GM12872 (cell line): ENCODE results near the gene LRRC9.
A peak's percentile ranks its signal among the peaks of the same experiment; 100 is the strongest.

Source experiments
- TF ChIP-seq, protein P1 (sequence below): IDR thresholded peaks from 3 replicates; pipeline ENCODE4 v1.5.1; 2011; ENCODE audit warnings: low read depth, mild to moderate bottlenecking, low read length, moderate library complexity; ENCODE audit not compliant: insufficient read depth

The LRRC9 gene

DNA sequence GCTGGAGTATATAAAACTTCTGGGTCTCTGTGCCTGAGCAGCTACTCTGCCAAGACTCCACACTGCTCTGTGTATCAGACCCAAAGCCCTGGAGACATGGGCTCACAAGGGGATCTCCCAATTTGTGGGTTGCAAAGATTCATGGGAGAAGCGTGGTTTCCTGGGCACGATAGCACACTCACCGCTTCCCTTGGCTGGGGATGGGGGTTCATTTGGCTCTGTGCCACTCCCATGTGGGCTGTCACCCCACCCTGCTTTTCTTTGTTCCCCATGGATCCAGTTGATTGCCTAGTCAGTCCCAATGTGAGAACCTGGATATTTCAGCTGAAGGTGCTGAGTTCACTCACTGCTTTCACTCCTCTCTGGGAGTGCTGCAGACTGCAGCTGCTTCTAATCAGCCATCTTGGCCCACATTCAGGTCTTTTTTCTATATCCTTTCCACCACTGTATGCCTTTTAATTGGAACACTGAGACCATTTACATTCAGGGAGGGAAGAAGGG is 131.8 kb downstream of the LRRC9 start:
- TF ChIP-seq, protein P1, sequence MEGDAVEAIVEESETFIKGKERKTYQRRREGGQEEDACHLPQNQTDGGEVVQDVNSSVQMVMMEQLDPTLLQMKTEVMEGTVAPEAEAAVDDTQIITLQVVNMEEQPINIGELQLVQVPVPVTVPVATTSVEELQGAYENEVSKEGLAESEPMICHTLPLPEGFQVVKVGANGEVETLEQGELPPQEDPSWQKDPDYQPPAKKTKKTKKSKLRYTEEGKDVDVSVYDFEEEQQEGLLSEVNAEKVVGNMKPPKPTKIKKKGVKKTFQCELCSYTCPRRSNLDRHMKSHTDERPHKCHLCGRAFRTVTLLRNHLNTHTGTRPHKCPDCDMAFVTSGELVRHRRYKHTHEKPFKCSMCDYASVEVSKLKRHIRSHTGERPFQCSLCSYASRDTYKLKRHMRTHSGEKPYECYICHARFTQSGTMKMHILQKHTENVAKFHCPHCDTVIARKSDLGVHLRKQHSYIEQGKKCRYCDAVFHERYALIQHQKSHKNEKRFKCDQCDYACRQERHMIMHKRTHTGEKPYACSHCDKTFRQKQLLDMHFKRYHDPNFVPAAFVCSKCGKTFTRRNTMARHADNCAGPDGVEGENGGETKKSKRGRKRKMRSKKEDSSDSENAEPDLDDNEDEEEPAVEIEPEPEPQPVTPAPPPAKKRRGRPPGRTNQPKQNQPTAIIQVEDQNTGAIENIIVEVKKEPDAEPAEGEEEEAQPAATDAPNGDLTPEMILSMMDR, result no peak

DNA sequence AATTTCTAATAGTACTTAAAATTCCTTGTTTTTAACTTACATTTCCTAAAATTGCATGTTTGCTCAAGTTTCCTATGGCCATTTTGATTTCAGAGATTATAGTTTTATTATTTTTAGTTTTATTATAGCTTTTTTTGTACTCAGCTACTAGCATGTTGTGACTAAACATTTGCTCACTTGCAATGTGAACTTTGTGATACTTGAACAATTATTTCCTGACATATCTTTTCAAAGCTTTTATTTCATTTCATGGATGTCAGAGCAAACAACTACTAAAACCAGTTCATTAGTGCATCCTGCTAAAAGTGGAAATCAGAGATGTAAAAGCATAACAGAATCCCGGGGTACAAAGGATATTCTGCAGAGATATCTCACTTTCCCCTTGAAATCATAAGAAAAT is 138.1 kb downstream of the LRRC9 start:
- TF ChIP-seq, protein P1, result no peak

DNA sequence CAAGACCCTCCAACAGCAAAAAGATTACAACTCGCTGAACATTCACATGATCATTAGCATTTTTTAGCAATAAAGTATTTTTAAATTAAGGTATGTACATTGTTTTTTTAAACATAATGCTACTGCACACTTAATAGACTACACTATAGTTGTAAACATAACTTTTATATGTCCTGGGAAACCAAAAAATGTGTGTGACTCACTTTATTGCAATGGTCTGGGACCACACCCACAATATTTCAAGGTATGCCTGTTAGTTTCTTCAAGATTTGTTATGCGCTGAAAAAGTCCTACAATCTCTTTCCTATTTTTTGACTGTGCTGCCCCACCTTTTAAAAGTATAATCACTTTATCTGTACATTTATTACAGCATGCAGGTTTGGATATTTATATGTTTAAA is 141.4 kb downstream of the LRRC9 start:
- TF ChIP-seq, protein P1, result no peak

DNA sequence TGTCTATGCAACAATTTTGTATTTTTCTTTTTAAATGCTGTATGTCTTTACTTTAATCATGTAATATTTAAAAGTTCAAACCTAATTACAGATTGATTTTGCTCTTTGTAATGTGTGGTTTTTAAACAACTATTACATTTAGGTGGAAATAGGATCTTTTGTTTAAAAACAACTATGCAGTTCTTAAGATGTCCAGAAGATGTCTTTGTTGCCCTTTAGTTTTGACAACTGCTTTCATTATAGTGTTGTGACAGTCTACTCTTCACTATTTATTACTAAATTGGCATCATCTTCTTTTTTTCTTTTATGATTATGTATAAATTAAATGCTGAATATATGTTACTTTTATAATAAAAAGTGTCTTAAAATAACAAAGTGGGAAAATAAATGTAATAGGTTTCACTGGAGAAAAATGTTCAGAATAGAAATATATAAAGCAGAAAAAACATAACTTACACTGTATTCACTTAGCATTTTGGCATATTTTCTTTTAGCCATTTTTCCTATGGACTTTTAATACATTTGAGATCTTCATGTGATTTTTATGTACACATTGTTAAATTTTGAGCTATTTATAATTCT is 144.6 kb downstream of the LRRC9 start:
- TF ChIP-seq, protein P1, result peak; percentile 42; the same call in 1 of the 3 replicates

DNA sequence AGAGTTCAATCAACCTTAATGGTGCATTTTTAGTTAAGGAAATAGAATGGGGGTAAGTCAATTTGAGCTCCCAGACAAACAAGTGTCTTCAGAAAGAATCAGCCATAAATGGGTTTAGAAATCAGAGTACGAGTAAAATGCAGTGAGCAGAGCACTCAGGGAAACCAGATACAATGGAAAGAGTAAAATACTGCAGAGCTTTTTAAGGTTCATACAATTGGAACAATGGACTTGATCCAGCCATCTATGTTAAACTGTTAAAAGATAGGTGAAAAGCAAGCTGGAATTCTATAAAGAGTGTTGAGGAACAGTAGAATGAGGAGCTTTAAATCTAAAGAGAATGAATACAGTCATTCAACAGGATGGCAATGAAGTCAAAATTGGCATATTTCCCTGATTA is 147.9 kb downstream of the LRRC9 start:
- TF ChIP-seq, protein P1, result no peak

DNA sequence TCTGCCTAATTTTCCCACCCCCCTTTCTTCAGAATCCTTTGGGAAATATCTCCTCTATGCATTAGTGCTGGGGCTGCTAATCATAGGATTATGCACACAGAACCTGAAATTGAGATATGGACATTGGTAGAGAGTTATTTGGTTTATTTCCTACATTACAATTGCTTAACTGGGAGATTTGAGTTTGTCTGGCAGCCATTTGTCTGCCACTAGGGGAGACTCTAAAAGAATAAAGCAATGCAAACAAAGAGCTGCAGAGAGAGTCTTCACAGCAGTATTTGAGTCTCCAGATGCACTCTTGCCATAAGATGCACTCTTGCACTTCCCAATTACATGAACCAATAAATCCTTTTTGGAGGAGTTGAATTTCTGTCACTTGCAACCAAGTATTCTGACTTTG is 159.8 kb downstream of the LRRC9 start:
- TF ChIP-seq, protein P1, result peak; percentile 18; the same call in 1 of the 3 replicates

DNA sequence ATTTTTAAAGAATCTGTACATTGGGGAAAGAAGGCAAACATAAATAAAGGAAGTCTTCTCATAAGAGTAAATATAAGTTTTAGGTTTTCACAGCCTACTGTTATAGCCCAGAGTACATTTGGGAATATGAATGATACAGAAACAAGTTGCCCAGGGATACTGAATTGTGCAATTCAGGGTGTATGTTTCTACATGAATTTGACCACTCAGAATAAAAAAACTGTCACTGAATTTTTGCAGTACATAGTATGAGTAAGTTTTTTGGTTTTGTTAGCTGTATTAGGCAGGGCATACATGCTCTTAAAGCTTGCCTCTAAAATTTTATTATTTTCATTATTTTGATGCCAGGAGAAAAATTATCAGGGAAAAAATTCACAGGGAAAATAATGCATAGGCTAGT is 165.1 kb downstream of the LRRC9 start:
- TF ChIP-seq, protein P1, result no peak
